ENCODE results near the gene SLC2A4.

SLC2A4 gene

GRCh38 chr17:7284911-7285310 lies 3.4 kb downstream of the SLC2A4 start:
- H3K4me2 ChIP-seq = no peak overlapping the region
- no peak for TF ChIP-seq CTCF (conservative IDR thresholded peaks at IDR 0.05; ENCODE audit: low read depth, low read length)
- H3K9ac ChIP-seq = no peak overlapping the region
- no peak overlapping the region for H3K4me3 ChIP-seq (IDR thresholded peaks at IDR 0.05; ENCODE audit: insufficient read depth, low read depth, low read length)
- H3K27me3 ChIP-seq (ENCODE audit: insufficient read depth, low read depth) = no peaks in the 10 kb centered on the region
- no peaks in the 10 kb centered on the region for H3K36me3 ChIP-seq (ENCODE audit: insufficient read depth)
- no peak overlapping the region for H3K27ac ChIP-seq
- no peaks in the 10 kb centered on the region for H3K4me1 ChIP-seq (ENCODE audit: low read depth, poor library complexity, severe bottlenecking)
- H2AFZ ChIP-seq (ENCODE audit: low read depth) = no peak overlapping the region
- no peaks in the 10 kb centered on the region for H3K79me2 ChIP-seq (ENCODE audit: insufficient read depth, low read depth)
- no peaks in the 10 kb centered on the region for H4K20me1 ChIP-seq (ENCODE audit: insufficient read depth)

GRCh38 chr17:7285679-7286078 lies 4.2 kb downstream of the SLC2A4 start:
- Histone ChIP-seq H3K4me1 (ENCODE audit: low read depth, poor library complexity, severe bottlenecking) (no peaks in the 10 kb centered on the region), H3K27me3 (ENCODE audit: insufficient read depth, low read depth) (0 out of 2 replicates have a peak, but pooled peaks cover 2% of the 10 kb centered on the region), H3K79me2 (ENCODE audit: insufficient read depth, low read depth) (no peaks in the 10 kb centered on the region), H4K20me1 (ENCODE audit: insufficient read depth) (no peaks in the 10 kb centered on the region), H2AFZ (ENCODE audit: low read depth) (no peak overlapping the region), H3K4me3 (IDR thresholded peaks at IDR 0.05; ENCODE audit: insufficient read depth, low read depth, low read length) (no peak overlapping the region), H3K9ac (no peak overlapping the region), H3K4me2 (no peak overlapping the region), H3K36me3 (ENCODE audit: insufficient read depth) (no peaks in the 10 kb centered on the region), H3K27ac (no peak overlapping the region)
- TF ChIP-seq CTCF (conservative IDR thresholded peaks at IDR 0.05; ENCODE audit: low read depth, low read length) = no peak

GRCh38 chr17:7289256-7290032 lies 7.9 kb downstream of the SLC2A4 start:
- H3K4me2 ChIP-seq = no peak overlapping the region
- H3K9ac ChIP-seq = no peak overlapping the region
- no peak overlapping the region for H2AFZ ChIP-seq (ENCODE audit: low read depth)
- H3K36me3 ChIP-seq (ENCODE audit: insufficient read depth) = no peaks in the 10 kb centered on the region
- 0 out of 2 replicates have a peak, but pooled peaks cover 2% of the 10 kb centered on the region for H3K27me3 ChIP-seq (ENCODE audit: insufficient read depth, low read depth)
- H3K4me1 ChIP-seq (ENCODE audit: low read depth, poor library complexity, severe bottlenecking) = no peaks in the 10 kb centered on the region
- no peak for TF ChIP-seq CTCF (conservative IDR thresholded peaks at IDR 0.05; ENCODE audit: low read depth, low read length)
- no peak overlapping the region for H3K4me3 ChIP-seq (IDR thresholded peaks at IDR 0.05; ENCODE audit: insufficient read depth, low read depth, low read length)
- H4K20me1 ChIP-seq (ENCODE audit: insufficient read depth) = no peaks in the 10 kb centered on the region
- H3K27ac ChIP-seq = no peak overlapping the region
- no peaks in the 10 kb centered on the region for H3K79me2 ChIP-seq (ENCODE audit: insufficient read depth, low read depth)

GRCh38 chr17:7290166-7290565 lies 8.6 kb downstream of the SLC2A4 start:
- H2AFZ ChIP-seq (ENCODE audit: low read depth) = no peak overlapping the region
- H3K27ac ChIP-seq = no peak overlapping the region
- H4K20me1 ChIP-seq (ENCODE audit: insufficient read depth) = no peaks in the 10 kb centered on the region
- H3K9ac ChIP-seq = no peak overlapping the region
- 0 out of 2 replicates have a peak, but pooled peaks cover 2% of the 10 kb centered on the region for H3K27me3 ChIP-seq (ENCODE audit: insufficient read depth, low read depth)
- H3K79me2 ChIP-seq (ENCODE audit: insufficient read depth, low read depth) = no peaks in the 10 kb centered on the region
- TF ChIP-seq CTCF (conservative IDR thresholded peaks at IDR 0.05; ENCODE audit: low read depth, low read length) = no peak
- H3K4me3 ChIP-seq (IDR thresholded peaks at IDR 0.05; ENCODE audit: insufficient read depth, low read depth, low read length) = no peak overlapping the region
- H3K4me2 ChIP-seq = no peak overlapping the region
- no peaks in the 10 kb centered on the region for H3K36me3 ChIP-seq (ENCODE audit: insufficient read depth)
- H3K4me1 ChIP-seq (ENCODE audit: low read depth, poor library complexity, severe bottlenecking) = no peaks in the 10 kb centered on the region
